Measurements from ENCODE around the gene LPA.

The LPA gene

GRCh38 chr6:160509610-160510009 lies 154.5 kb downstream of the LPA start:
- DNase-seq = no peak

DNA sequence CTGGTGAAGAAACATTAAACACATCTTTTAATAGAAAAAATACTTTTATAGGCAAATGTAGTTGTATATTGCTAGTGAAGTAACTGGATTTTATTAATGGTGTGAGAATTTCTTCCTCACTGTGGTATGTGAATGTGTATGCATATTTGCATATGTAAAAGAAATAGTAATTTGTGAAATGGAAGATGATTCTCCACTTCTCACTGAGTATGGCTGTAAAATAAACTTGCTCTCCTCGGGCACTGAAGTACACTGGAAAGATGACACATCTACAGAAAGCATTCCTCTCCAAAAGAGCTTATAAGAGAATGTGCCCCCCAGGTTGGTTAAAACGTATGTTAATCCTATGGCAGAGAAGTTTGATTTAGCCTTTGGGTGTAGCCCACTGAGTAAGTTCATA lies 155.5 kb downstream of the LPA start:
- no peak for DNase-seq

DNA sequence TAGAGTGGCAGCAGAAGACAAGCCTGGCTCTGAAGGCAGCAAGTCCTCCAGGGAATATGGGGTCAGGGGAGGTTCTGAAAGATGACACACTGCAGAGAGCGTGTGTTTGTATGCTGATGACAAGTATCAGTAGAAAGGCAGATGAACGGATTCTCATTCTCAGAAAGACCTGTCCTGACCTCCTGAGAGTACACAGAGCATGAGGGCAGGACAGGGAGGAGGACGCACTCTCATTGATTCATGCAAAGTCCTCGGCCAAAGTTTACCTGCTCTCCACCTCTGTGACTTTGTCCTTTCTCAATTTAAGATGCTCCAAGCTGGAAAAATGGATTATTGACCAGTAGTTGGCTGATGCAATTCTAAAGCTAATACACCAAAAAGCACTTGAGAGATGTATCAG lies 156.7 kb downstream of the LPA start:
- DNase-seq = no peak

GRCh38 chr6:160505970-160506369 lies 158.1 kb downstream of the LPA start:
- no peak for DNase-seq

DNA sequence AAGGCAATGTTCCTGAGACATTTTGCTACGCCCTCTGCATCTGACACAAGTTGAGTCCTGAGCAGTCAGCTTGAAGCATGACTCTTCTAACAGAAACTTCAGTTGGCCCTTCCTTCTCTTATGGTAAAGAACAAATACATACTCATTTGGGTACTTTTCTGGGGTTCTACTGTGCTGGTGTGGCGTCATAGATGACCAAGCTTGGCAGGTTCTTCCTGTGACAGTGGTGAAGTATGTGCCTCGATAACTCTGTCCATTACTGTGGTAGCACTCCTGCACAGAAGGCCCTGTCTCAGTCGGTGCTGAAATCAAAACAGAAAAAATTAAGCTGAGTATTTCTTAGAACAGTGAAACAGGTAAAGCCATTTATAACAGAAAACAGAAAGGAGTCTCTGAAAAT lies 163.4 kb downstream of the LPA start:
- no peak for DNase-seq

DNA sequence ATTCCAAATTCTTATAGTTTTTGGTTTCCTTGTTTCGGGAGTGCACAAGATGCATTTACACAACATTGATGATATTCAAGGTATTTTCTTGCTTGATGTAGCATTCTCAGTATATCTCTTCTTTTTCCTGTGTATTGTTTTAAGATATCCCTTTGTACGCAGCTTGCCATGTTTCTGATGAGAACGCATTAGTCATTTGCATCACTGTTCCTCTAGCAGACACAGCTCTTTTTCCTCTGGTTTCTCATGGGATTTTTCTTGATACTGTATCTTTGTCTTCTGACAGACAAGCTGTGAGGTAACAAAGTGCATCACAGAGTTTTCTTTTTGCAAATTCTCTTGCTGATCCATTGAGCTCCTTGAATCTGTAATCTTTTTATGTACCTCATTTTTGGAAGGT lies 169.5 kb downstream of the LPA start:
- DNase-seq = no peak

DNA sequence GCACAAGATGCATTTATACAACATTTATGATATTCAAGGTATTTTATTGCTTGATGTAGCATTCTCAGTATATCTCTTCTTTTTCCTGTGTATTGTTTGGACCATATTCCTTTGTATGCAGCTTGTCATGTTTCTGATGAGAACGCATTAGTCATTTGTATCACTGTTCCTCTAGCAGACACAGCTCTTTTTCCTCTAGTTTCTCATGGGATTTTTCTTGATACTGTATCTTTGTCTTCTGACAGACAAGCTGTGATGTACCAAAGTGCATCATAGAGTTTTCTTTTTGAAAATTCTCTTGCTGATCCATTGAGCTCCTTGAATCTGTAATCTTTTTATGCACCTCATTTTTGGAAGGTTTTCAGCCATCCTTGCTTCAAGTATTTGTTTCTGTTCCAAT lies 175.0 kb downstream of the LPA start:
- DNase-seq = no peak

GRCh38 chr6:160487116-160487515 lies 177.0 kb downstream of the LPA start:
- no peak for DNase-seq

Measured in NCI-H2081 (cell line).